Left renal pelvis (tissue), 4 donors: ENCODE measurements around the gene DENND1A. TPM values are rescaled to one million over a fixed set of nuclear protein-coding genes. Genes with fewer than 3 reads are reported as not detected.
"Not testable (repeated sequence)": the region's sequence is repeated elsewhere in the genome, so short reads cannot be mapped to it uniquely, and the experiment has no call there.

ENCODE experiments used
- DNase-seq, 4 donors: peaks; one replicate each; pipeline ENCODE4 v3.0.0-alpha.2; 2013; ENCODE audit warnings: low read depth in 4 of 4, low spot score in 3 of 4
- polyA plus RNA-seq, 4 donors: library from polyadenylated mRNA; unstranded; fragments of 120-200 nt; gene quantifications; one replicate each; pipeline ENCODE4 v1.2.1, GENCODE V29; 2013; ENCODE audit not compliant: insufficient read length in 4 of 4

Gene DENND1A
- polyA plus RNA-seq, 4 donors: 16.2 to 25.2 (median 21.7) TPM

GRCh38 chr9:123453831-123454321 lies 476.1 kb downstream of the DENND1A start:
- no peak for DNase-seq

GRCh38 chr9:123453076-123453667 lies 476.8 kb downstream of the DENND1A start:
- no peak for DNase-seq

- DNase-seq: no peak
Measured at GRCh38 chr9:123450996-123451395, 478.9 kb downstream of the DENND1A start.

- no peak for DNase-seq
Measured at GRCh38 chr9:123450098-123450770, 479.7 kb downstream of the DENND1A start.

GRCh38 chr9:123447934-123448646 lies 481.8 kb downstream of the DENND1A start:
- no peak for DNase-seq

GRCh38 chr9:123445981-123446610 lies 483.8 kb downstream of the DENND1A start:
- no peak for DNase-seq

- no peak for DNase-seq
Measured at GRCh38 chr9:123445116-123445515, 484.8 kb downstream of the DENND1A start.

- no peak for DNase-seq
Measured at GRCh38 chr9:123441769-123442168, 488.2 kb downstream of the DENND1A start.

- no peak for DNase-seq
Measured at GRCh38 chr9:123440256-123440655, 489.7 kb downstream of the DENND1A start.

GRCh38 chr9:123438821-123439220 lies 491.1 kb downstream of the DENND1A start:
- no peak for DNase-seq

- DNase-seq: no peak
Measured at GRCh38 chr9:123438321-123438720, 491.6 kb downstream of the DENND1A start.

GRCh38 chr9:123437201-123437600 lies 492.7 kb downstream of the DENND1A start:
- no peak for DNase-seq

GRCh38 chr9:123435471-123435870 lies 494.5 kb downstream of the DENND1A start:
- no peak for DNase-seq

GRCh38 chr9:123434619-123435240 lies 495.2 kb downstream of the DENND1A start:
- no peak for DNase-seq

- DNase-seq: no peak
Measured at GRCh38 chr9:123432331-123433236, 497.3 kb downstream of the DENND1A start.

GRCh38 chr9:123431581-123431980 lies 498.3 kb downstream of the DENND1A start:
- no peak for DNase-seq

- DNase-seq: not testable (repeated sequence)
Measured at GRCh38 chr9:123428450-123428849, 501.5 kb downstream of the DENND1A start.

- DNase-seq: no peak
Measured at GRCh38 chr9:123426406-123426805, 503.5 kb downstream of the DENND1A start.

GRCh38 chr9:123425836-123426365 lies 504.0 kb downstream of the DENND1A start:
- no peak for DNase-seq
